ENCODE results near the gene PSMC5.

- no peak for TF ChIP-seq CTCF (IDR thresholded peaks at IDR 0.05)
- no peak for TF ChIP-seq POLR2A (IDR thresholded peaks at IDR 0.05)
These were observed 41.1 kb upstream of the PSMC5 start for GRCh38 chr17:63786117-63786516.

All from adrenal gland (tissue), 5 donors.